RCC 7860 (cell line): Measurements from ENCODE around the gene C3orf18.
A peak's percentile ranks its signal among the peaks of the same experiment; 100 is the strongest.

Experiments used
- DNase-seq: peaks from one replicate; pipeline ENCODE4 v3.0.0-alpha.2; 2015; ENCODE audit warnings: low spot score
- FAIRE-seq: peaks from 2 replicates; lab custom pipeline; 2012; peaks lifted over from hg19 to GRCh38; lab: Jason Lieb, UNC

The C3orf18 gene

GRCh38 chr3:50567386-50568167 is at the start of gene C3orf18:
C3orf18 (minus strand) TSS chr3:50567747; CDS start chr3:50565699, 2,048 bp downstream.
- DNase-seq (peak; percentile 4), FAIRE-seq (no peak)

- no peak for FAIRE-seq
- peak; percentile 61 for DNase-seq
These were observed 49.2 kb upstream of the C3orf18 start for GRCh38 chr3:50616770-50617095.

DNA sequence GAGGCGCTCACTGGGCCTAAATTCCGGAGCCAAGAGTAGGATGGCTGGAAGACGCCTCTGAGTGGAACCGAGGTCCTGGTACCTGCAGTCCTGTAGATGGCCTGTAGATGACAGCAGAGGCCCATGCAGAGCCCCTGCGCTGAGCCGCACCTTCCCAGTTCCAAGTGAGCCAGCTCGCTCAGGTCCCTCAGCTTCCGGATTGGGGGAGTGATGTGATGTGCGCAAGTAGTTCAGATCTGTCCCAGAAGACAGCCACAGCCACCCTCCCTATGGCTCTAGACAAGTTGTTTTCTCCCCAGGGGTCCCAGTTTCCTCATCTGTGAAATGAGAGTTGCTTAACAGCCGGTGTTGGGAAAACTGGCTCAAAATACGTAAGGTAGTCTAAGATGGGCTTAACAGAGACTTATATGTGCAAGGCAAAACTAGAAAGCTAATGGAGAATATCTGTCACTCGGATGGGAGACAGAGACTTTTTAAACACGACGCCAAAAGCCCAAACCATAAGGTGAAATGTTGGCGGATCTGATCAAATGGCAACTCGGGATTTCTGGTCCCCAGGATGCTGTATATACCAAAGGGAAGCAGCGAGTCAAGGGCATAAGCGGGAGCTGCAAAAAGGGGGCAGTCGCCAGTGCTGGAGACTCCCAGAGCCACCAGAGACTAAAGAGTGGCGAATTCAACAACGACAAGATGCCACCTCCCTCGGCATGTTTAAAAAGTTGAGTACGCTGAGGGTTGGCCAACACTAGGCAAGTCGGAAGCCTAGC is 48.6 kb upstream of the C3orf18 start:
- FAIRE-seq (no peak), DNase-seq (peak; percentile 63)

- DNase-seq (no peak), FAIRE-seq (no peak)
These were observed 47.6 kb upstream of the C3orf18 start for GRCh38 chr3:50615190-50615589.

- FAIRE-seq = no peak
- DNase-seq = no peak
These were observed 45.7 kb upstream of the C3orf18 start for GRCh38 chr3:50612970-50613846.

GRCh38 chr3:50612234-50612882 is 44.8 kb upstream of the C3orf18 start:
- no peak for FAIRE-seq
- DNase-seq = no peak

GRCh38 chr3:50611464-50612233 is 44.1 kb upstream of the C3orf18 start, which contains the start of gene CISH:
CISH (minus strand) TSS chr3:50611774; CDS start chr3:50611650, 124 bp downstream.
- DNase-seq = peak; percentile 75
- FAIRE-seq = peak; percentile 44

- no peak for DNase-seq
- no peak for FAIRE-seq
These were observed 43.5 kb upstream of the C3orf18 start for GRCh38 chr3:50610992-50611463.

DNA sequence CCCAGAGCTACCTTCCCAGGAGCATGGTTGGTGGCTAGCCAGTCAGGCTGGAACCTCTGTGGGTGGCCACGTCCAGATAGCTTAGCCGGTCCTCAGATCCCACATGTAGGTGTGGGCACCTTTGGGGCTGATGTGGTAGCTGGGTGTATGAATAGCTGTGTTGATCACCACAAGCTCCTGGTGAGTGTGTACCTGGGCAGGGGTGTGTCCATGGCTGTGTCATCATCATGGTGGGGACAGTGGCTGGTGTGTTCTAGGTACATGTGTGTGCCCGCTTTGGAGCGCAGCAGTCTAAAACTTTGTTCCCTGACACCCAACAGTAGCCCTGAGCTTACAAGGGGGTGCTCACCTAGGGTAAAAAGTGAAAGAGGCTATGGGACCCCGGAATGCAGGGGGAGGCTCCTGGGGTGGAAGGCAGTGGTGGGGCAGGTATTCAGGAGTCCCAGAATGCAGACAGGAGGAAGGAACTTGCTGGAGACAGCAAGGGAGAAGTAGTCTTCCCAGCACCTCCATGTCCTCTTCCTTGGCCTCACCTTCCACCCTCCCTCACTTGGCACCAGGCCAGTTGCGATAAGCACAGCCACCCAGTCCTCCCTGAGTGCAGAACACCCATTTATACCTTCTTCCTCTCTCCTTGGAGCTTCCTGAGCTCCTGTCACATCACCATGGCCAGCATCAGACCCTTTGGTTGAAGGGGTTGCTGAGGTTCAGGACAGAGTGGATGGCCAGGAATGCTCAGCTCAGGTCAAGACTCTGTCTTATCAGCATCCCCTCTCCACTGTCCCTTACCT is 42.8 kb upstream of the C3orf18 start:
- DNase-seq (no peak), FAIRE-seq (no peak)

DNA sequence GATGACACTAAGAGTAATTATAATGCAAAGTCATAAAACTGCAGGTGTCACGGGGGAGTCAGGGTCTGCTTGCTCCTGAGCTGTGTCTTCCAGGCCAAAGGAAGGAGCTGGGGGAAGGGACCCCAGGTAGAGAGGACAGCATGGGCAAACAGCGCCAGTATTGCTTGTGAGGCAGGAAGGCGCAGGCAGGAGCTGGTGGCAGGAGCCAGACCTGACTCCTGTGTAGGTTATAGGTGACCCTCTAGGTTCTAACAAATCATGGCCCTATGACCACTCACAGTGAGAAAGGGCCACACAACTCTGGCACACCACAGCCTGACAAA is 42.2 kb upstream of the C3orf18 start:
- no peak for DNase-seq
- FAIRE-seq = no peak

- no peak for FAIRE-seq
These were observed 41.7 kb upstream of the C3orf18 start for GRCh38 chr3:50609071-50609762.

GRCh38 chr3:50608278-50608677 is 40.7 kb upstream of the C3orf18 start:
- FAIRE-seq (no peak), DNase-seq (no peak)

More at GRCh38 chr3:50609071-50609762, 41.7 kb upstream of the C3orf18 start:
- DNase-seq = no peak

GRCh38 chr3:50607271-50608091 is 39.9 kb upstream of the C3orf18 start:
- no peak for FAIRE-seq
- no peak for DNase-seq

DNA sequence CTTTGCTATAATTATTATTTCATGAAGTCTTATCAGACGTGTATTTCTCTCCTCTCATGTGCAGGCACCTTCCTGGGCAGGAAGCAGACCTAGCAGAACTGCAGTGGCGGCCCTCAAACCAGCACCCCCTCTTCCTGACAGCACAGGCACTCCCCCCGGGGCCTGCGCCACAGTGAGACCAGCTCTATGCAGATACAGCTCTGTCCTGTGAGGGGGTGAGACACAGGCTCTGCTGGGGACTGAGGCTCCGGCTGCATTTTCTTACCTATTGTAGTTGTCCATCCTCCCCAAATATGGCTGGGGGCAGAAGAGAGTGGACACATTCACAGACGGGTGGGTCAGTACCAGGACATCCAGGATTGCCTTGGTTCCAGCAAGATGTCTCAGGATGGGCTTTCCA is 39.0 kb upstream of the C3orf18 start:
- DNase-seq (no peak), FAIRE-seq (no peak)

DNA sequence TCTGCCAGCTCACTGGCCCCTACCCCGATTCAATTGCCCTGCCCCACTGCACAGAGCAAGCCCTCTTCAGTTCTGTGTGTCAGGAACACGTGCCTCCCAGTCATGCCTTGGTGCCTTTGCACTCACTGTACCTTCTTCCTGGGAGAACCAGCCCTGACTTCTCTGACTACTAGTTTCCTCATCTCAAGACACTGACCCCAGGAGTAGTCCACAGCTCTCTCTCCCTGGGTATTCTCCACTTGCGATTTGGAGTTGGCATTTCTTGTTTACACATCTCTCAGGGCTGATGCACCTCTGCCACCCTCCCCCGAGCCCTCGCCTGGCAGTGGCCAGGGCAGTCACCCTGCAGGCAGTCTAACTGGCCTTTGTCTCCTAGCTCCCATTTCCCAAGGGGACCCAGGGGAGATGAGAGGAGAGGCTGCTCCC is 38.4 kb upstream of the C3orf18 start:
- DNase-seq (no peak), FAIRE-seq (no peak)

GRCh38 chr3:50604628-50605588 is 37.4 kb upstream of the C3orf18 start:
- no peak for FAIRE-seq
- no peak for DNase-seq
